OCI-M1 (cell line): ENCODE measurements around the gene LRP1B.

Experiments used
- DNase-seq: peaks from one replicate; lab custom pipeline; 2025; lab: John Stamatoyannopoulos, UW

Gene LRP1B

GRCh38 chr2:141423124-141423523 lies 707.7 kb downstream of the LRP1B start:
- DNase-seq = no peak

- DNase-seq = peak; percentile 71
These were observed 713.5 kb downstream of the LRP1B start for GRCh38 chr2:141417246-141417797.

- no peak for DNase-seq
These were observed 719.4 kb downstream of the LRP1B start for GRCh38 chr2:141411419-141411818.

- peak; percentile 72 for DNase-seq
These were observed 731.5 kb downstream of the LRP1B start for GRCh38 chr2:141399270-141399669.

GRCh38 chr2:141393214-141393545 lies 737.6 kb downstream of the LRP1B start:
- DNase-seq = no peak

GRCh38 chr2:141392517-141393213 lies 738.2 kb downstream of the LRP1B start:
- no peak for DNase-seq

- DNase-seq = no peak
These were observed 744.6 kb downstream of the LRP1B start for GRCh38 chr2:141386168-141386567.

- no peak for DNase-seq
These were observed 746.1 kb downstream of the LRP1B start for GRCh38 chr2:141384676-141385075.

- no peak for DNase-seq
These were observed 748.9 kb downstream of the LRP1B start for GRCh38 chr2:141381946-141382345.

GRCh38 chr2:141380008-141380979 lies 750.5 kb downstream of the LRP1B start:
- no peak for DNase-seq

GRCh38 chr2:141364821-141365220 lies 766.0 kb downstream of the LRP1B start:
- DNase-seq = no peak

- no peak for DNase-seq
These were observed 768.5 kb downstream of the LRP1B start for GRCh38 chr2:141362311-141362710.

GRCh38 chr2:141348481-141348880 lies 782.3 kb downstream of the LRP1B start:
- DNase-seq = no peak

GRCh38 chr2:141341444-141341843 lies 789.4 kb downstream of the LRP1B start:
- DNase-seq = no peak

- DNase-seq = peak; percentile 11
These were observed 799.7 kb downstream of the LRP1B start for GRCh38 chr2:141331127-141331526.

- DNase-seq = no peak
These were observed 800.9 kb downstream of the LRP1B start for GRCh38 chr2:141329964-141330363.

GRCh38 chr2:141323571-141323970 lies 807.2 kb downstream of the LRP1B start:
- DNase-seq = no peak

GRCh38 chr2:141317986-141318385 lies 812.8 kb downstream of the LRP1B start:
- no peak for DNase-seq

- DNase-seq = no peak
These were observed 814.2 kb downstream of the LRP1B start for GRCh38 chr2:141316606-141317005.

GRCh38 chr2:141316103-141316502 lies 814.7 kb downstream of the LRP1B start:
- DNase-seq = no peak

- no peak for DNase-seq
These were observed 816.8 kb downstream of the LRP1B start for GRCh38 chr2:141313972-141314371.

- no peak for DNase-seq
These were observed 819.4 kb downstream of the LRP1B start for GRCh38 chr2:141311430-141311829.

GRCh38 chr2:141306368-141306767 lies 824.4 kb downstream of the LRP1B start:
- no peak for DNase-seq
